PFSK-1 (cell line): Measurements from ENCODE around the gene DERA.

ENCODE experiments used
- FOXP2 ChIP-seq: optimal IDR thresholded peaks from 2 replicates; pipeline ENCODE3; 2011; ENCODE audit warnings: borderline replicate concordance, control low read depth, inconsistent platforms; ENCODE audit not compliant: insufficient read depth; ENCODE audit errors: extremely low read length, extremely low read depth
- POLR2AphosphoS5 ChIP-seq: IDR thresholded peaks from 2 replicates; pipeline ENCODE4 v1.6.1; 2012; ENCODE audit warnings: low read depth, mild to moderate bottlenecking, control low read depth, low read length, moderate library complexity
- REST ChIP-seq, 2 experiments: IDR thresholded peaks; 2 replicates each; pipeline versions ENCODE4 v1.6.1 to v1.8.0; 2011 to 2012; ENCODE audit warnings: low read depth in 2 of 2, low read length in 2 of 2, control low read depth in 1 of 2, inconsistent platforms in 1 of 2, mild to moderate bottlenecking in 1 of 2, moderate library complexity in 1 of 2; ENCODE audit not compliant: insufficient read depth in 1 of 2
- SIN3A ChIP-seq: IDR thresholded peaks from 2 replicates; pipeline ENCODE4 v1.6.1; 2012; ENCODE audit warnings: mild to moderate bottlenecking, low read length, moderate library complexity, borderline replicate concordance; ENCODE audit not compliant: insufficient read depth
- TAF1 ChIP-seq: IDR thresholded peaks from 2 replicates; pipeline ENCODE4 v1.6.1; 2012; ENCODE audit warnings: low read length, control low read depth, borderline replicate concordance; ENCODE audit not compliant: insufficient read depth

DERA gene

GRCh38 chr12:15966426-15966825, 55.3 kb downstream of the DERA start:
- no peak for TF ChIP-seq SIN3A
- TF ChIP-seq POLR2AphosphoS5 = no peak
- no peak for TF ChIP-seq TAF1
- TF ChIP-seq REST (IDR thresholded peaks at IDR 0.05; ENCODE audit: insufficient read depth in 1 of 2, low read depth in 2 of 2, low read length in 2 of 2) = no peak
- no peak for TF ChIP-seq FOXP2

- TF ChIP-seq POLR2AphosphoS5 (no peak), SIN3A (no peak), REST (IDR thresholded peaks at IDR 0.05; ENCODE audit: insufficient read depth in 1 of 2, low read depth in 2 of 2, low read length in 2 of 2) (no peak), FOXP2 (no peak), TAF1 (no peak)
Observed at GRCh38 chr12:15971211-15971610, 60.1 kb downstream of the DERA start.

GRCh38 chr12:15972894-15973293, 61.8 kb downstream of the DERA start:
- TF ChIP-seq POLR2AphosphoS5 (no peak), REST (IDR thresholded peaks at IDR 0.05; ENCODE audit: insufficient read depth in 1 of 2, low read depth in 2 of 2, low read length in 2 of 2) (no peak), SIN3A (no peak), TAF1 (no peak), FOXP2 (no peak)

- TF ChIP-seq POLR2AphosphoS5 (no peak), REST (IDR thresholded peaks at IDR 0.05; ENCODE audit: insufficient read depth in 1 of 2, low read depth in 2 of 2, low read length in 2 of 2) (no peak), SIN3A (no peak), TAF1 (no peak), FOXP2 (no peak)
Observed at GRCh38 chr12:15977999-15978951, 67.1 kb downstream of the DERA start.
